ENCODE data around the gene NCOA7.

DNA sequence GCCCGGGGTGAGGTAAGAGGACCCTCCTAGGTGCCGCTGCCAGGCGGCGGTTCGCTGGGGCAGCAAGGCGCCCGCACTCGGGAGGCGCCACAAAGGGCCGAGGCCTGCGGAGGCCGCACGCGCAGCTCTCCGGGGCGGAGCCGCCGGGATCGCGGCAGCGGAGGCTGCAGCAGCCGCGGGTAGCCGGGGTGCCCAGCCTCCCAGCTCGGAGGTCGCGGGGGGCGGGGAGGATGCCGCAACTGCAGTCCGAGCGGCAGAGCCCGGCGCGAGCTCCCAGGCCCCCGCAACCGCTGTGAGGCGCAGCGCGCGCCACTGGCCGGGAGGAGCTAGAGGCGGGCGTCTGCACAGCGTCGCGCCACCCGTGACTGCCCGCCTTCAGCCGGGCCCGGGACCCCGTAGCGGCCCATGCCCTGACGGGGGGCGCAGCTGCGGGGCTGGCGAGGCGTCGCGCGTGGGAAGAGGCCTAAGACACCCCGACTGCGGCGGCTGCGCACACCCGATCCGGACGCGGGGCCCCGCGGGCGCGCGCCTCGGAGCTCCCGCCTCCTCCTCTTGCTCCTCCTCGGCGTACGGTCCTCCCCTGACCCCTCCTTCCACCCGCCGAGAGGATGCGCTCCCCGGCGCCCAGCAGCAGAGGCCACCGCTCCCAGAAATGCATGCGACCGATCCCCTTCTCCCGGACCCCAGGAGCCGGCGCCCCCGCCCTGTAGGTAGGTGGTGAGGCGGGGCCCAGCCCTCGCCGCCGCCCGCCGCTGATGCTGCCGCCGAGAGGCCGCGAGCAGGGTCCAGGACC lies at the start of gene NCOA7:
- TF ChIP-seq, protein P1, sequence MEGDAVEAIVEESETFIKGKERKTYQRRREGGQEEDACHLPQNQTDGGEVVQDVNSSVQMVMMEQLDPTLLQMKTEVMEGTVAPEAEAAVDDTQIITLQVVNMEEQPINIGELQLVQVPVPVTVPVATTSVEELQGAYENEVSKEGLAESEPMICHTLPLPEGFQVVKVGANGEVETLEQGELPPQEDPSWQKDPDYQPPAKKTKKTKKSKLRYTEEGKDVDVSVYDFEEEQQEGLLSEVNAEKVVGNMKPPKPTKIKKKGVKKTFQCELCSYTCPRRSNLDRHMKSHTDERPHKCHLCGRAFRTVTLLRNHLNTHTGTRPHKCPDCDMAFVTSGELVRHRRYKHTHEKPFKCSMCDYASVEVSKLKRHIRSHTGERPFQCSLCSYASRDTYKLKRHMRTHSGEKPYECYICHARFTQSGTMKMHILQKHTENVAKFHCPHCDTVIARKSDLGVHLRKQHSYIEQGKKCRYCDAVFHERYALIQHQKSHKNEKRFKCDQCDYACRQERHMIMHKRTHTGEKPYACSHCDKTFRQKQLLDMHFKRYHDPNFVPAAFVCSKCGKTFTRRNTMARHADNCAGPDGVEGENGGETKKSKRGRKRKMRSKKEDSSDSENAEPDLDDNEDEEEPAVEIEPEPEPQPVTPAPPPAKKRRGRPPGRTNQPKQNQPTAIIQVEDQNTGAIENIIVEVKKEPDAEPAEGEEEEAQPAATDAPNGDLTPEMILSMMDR (IDR thresholded peaks at IDR 0.05; ENCODE audit: low read length) = no peak
- TF ChIP-seq EZH2 (IDR thresholded peaks at IDR 0.05; ENCODE audit: borderline replicate concordance, low read length) = no peak
